Vagina (tissue), 2 donors: ENCODE measurements around the gene RNF224. TPM values are rescaled to one million over a fixed set of nuclear protein-coding genes. Genes with fewer than 3 reads are reported as not detected.
A peak's percentile ranks its signal among the peaks of the same experiment; 100 is the strongest.

Experiments used
- DNase-seq, 2 donors: peaks; one replicate each; pipeline ENCODE4 v3.0.0-alpha.2; 2017; ENCODE audit errors: extremely low spot score in 2 of 2
- H3K27ac ChIP-seq: fragments of 200-600 bp; sonication (generic); one replicate; pipeline ENCODE4 v1.5.1; 2019
- H3K27me3 ChIP-seq: fragments of 200-600 bp; sonication (generic); one replicate; pipeline ENCODE4 v1.5.1; 2019
- H3K36me3 ChIP-seq, 2 donors: fragments of 200-600 bp; sonication (generic); one replicate each; pipeline ENCODE4 v1.5.1; 2017 to 2019
- H3K4me1 ChIP-seq: fragments of 200-600 bp; sonication (generic); one replicate; pipeline ENCODE4 v1.5.1; 2019
- H3K4me3 ChIP-seq, 2 donors: fragments of 200-600 bp; sonication (generic); 1 replicate in 1 of 2; 2 replicates in 1 of 2; pipeline ENCODE4 v1.5.1; 2016 to 2019
- H3K9me3 ChIP-seq: fragments of 200-600 bp; sonication (generic); one replicate; pipeline ENCODE4 v1.5.1; 2019
- POLR2A ChIP-seq, 2 donors: fragments of 450-650 bp; IDR thresholded peaks; one replicate each; pipeline ENCODE4 v1.6.1; 2017; ENCODE audit warnings: antibody characterized with exemption in 2 of 2, mild to moderate bottlenecking in 2 of 2, moderate library complexity in 2 of 2
- POLR2AphosphoS5 ChIP-seq, 2 donors: sonication (generic); formaldehyde crosslinking; IDR thresholded peaks; one replicate each; pipeline ENCODE4 v1.9.0; 2017; ENCODE audit warnings: antibody characterized with exemption in 2 of 2, mild to moderate bottlenecking in 2 of 2, low read depth in 1 of 2; ENCODE audit not compliant: insufficient read depth in 1 of 2
- intact Hi-C: fragments of 100-400 bp; cut with DNase I; formaldehyde crosslinking; loops from one replicate; pipeline ENCODE4 v1.15.1; 2023
- total RNA-seq: library from RNA; depleted of rRNA; stranded (reverse); fragments of >200 nt; gene quantifications from one replicate; pipeline ENCODE4 v1.2.3, GENCODE V29; 2016
- TF ChIP-seq, protein P1 (sequence below), 3 experiments: fragments of 450-650 bp in 2 of 3; fragments of 200-600 bp in 1 of 3; sonication (generic) in 1 of 3; IDR thresholded peaks; one replicate each; pipeline ENCODE4 v1.5.1; 2017 to 2019; ENCODE audit warnings: antibody characterized with exemption in 3 of 3, mild to moderate bottlenecking in 2 of 3, moderate library complexity in 2 of 3

The RNF224 gene
- total RNA-seq, 1 donor from 2014 or later: 0.74 TPM

DNA sequence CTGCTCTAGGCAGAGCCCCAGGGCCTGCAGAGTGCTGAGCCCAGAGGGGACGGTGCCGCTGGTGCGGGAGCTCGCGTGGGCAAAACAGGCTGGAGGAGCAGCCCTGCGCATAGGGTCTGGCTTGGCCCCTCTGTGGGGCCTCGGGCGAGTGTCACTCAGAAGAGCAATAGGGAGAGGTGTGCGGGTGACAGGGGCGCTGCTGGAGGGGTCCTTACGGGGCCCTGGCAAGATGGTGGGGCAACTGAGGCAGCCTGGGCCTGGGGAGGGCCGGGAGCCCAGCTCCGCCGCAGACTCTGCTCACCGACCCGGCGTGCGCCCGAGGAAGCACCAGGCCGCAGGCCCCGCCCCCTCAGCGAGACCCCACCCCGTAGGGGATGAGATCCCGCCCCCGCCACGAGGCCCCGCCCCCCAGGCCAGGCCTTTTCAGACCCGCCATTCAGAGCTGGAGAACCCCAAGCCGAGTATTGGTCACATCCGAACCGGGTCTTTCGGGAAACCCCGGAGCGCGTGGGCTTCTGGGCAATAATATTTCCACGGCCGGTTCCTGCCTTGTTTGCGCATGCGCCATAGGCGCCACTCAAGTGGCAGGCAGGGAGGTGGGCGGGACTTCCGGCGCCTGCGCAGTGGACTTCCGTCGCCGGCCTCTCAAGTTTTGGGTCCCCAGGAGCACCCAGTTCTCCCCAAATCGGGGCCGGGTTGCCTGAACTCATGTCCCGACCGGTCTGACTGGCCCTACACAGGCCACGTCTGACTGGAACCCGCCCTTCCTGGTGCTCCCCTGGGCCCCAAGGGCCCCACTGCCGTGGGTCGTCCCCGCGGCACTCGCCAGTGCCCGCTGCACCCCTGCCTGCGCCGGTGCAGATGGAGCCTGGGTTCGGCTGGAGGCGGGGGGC is 4.0 kb upstream of the RNF224 start:
- H3K27me3 ChIP-seq: no peaks in the 10 kb centered on the region
- intact Hi-C loops: no loop called here
- H3K4me3 ChIP-seq: peak overlapping the region; percentile 65 to 86
- H3K9me3 ChIP-seq: no peaks in the 10 kb centered on the region
- H3K36me3 ChIP-seq: no peaks in the 10 kb centered on the region
- peak; percentile 99 for DNase-seq
- peak overlapping the region; percentile 77 for H3K27ac ChIP-seq
- TF ChIP-seq POLR2AphosphoS5 (IDR thresholded peaks at IDR 0.05; ENCODE audit: insufficient read depth in 1 of 2, low read depth in 1 of 2) (peak; percentile 78 to 99), POLR2A (IDR thresholded peaks at IDR 0.05) (no peak)
- H3K4me1 ChIP-seq: peaks cover 44% of the 10 kb centered on the region

DNA sequence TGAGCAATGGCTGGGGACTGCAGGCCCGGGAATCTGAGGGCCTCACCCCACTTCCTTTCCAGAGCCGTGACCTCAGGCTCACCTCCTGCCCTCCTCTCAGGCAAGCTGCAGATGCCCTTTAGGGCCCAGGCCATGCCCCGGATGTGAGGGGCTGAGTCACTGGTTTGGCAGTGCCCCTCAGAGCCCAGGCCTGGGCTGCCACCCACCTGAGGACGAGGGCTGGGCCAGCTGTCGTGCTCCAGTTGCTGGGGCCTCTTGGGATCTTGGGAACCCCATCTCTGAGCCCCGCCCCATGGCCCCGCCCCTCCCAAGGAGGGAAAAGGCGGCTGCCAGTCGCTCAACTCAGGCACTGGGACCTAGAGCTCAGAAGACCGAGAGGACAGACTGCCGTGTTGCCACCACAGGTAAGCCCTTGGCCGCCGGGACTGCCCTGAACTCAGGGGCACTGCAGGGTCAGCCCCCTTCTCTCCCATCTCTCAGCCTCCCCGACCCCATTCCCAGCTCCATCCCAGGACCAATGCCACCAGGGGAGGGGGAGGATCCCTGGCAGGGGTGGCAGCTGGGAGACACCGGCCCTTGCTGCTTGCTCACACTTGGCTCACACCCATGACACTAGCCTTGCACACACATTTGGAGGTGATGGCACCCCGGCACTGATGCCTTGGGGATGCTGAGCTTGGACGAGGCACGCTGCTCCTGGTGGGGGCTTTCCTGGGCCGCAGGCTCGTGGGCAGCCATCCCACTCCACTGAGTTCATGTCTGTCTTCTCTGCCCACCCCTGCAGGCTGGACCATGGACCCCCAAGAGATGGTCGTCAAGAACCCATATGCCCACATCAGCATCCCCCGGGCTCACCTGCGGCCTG is 2.2 kb upstream of the RNF224 start, which contains the start of gene CYSRT1:
Gene CYSRT1 (plus strand): TSS at position 345 of the 865 bp plus-strand sequence. CDS start 448 bp downstream, at position 793.
- H3K4me1 ChIP-seq: peaks cover 38% of the 10 kb centered on the region
- no peak for DNase-seq
- peak in 1 of 2 donors; percentile 37 for TF ChIP-seq POLR2AphosphoS5 (IDR thresholded peaks at IDR 0.05; ENCODE audit: insufficient read depth in 1 of 2, low read depth in 1 of 2)
- TF ChIP-seq POLR2A (IDR thresholded peaks at IDR 0.05): no peak
- H3K9me3 ChIP-seq: no peaks in the 10 kb centered on the region
- peak within 1 kb of the TSS; percentile 77 for H3K27ac ChIP-seq
- peak within 1 kb of the TSS; percentile 65 to 86 for H3K4me3 ChIP-seq
- intact Hi-C loops: loop anchor here (5.0 kb wide), 2 partner anchors 33 to 132 kb away; no protein-coding TSS in a partner anchor
- H3K36me3 ChIP-seq: no peaks in the 10 kb centered on the region
- no peaks in the 10 kb centered on the region for H3K27me3 ChIP-seq

GRCh38 chr9:137225699-137226331 is 1.5 kb upstream of the RNF224 start:
- no peaks in the 10 kb centered on the region for H3K27me3 ChIP-seq
- no peaks in the 10 kb centered on the region for H3K9me3 ChIP-seq
- no peak overlapping the region for H3K27ac ChIP-seq
- H3K4me3 ChIP-seq: peak overlapping the region in 1 of 2 donors; percentile 26
- H3K36me3 ChIP-seq: no peaks in the 10 kb centered on the region
- H3K4me1 ChIP-seq: peaks cover 38% of the 10 kb centered on the region
- intact Hi-C loops: loop anchor here (5.0 kb wide), 2 partner anchors 34 to 131 kb away; no protein-coding TSS in a partner anchor
- DNase-seq: no peak
- no peak for TF ChIP-seq POLR2AphosphoS5 (IDR thresholded peaks at IDR 0.05; ENCODE audit: insufficient read depth in 1 of 2, low read depth in 1 of 2)
- no peak for TF ChIP-seq POLR2A (IDR thresholded peaks at IDR 0.05)
- TF ChIP-seq, protein P1, sequence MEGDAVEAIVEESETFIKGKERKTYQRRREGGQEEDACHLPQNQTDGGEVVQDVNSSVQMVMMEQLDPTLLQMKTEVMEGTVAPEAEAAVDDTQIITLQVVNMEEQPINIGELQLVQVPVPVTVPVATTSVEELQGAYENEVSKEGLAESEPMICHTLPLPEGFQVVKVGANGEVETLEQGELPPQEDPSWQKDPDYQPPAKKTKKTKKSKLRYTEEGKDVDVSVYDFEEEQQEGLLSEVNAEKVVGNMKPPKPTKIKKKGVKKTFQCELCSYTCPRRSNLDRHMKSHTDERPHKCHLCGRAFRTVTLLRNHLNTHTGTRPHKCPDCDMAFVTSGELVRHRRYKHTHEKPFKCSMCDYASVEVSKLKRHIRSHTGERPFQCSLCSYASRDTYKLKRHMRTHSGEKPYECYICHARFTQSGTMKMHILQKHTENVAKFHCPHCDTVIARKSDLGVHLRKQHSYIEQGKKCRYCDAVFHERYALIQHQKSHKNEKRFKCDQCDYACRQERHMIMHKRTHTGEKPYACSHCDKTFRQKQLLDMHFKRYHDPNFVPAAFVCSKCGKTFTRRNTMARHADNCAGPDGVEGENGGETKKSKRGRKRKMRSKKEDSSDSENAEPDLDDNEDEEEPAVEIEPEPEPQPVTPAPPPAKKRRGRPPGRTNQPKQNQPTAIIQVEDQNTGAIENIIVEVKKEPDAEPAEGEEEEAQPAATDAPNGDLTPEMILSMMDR (IDR thresholded peaks at IDR 0.05): no peak

- Histone ChIP-seq H3K27me3 (no peaks in the 10 kb centered on the region), H3K4me1 (peaks cover 32% of the 10 kb centered on the region), H3K36me3 (no peaks in the 10 kb centered on the region), H3K27ac (no peak overlapping the region), H3K4me3 (peak overlapping the region in 1 of 2 donors; percentile 26), H3K9me3 (no peaks in the 10 kb centered on the region)
- TF ChIP-seq, protein P1 (IDR thresholded peaks at IDR 0.05): no peak
- TF ChIP-seq POLR2AphosphoS5 (IDR thresholded peaks at IDR 0.05; ENCODE audit: insufficient read depth in 1 of 2, low read depth in 1 of 2): peak in 1 of 2 donors; percentile 13
- no peak for DNase-seq
- intact Hi-C loops: loop anchor here (1.0 to 5.0 kb wide), 3 partner anchors 34 to 131 kb away; no protein-coding TSS in a partner anchor
These were observed 806 bp upstream of the RNF224 start for GRCh38 chr9:137226338-137227053.

DNA sequence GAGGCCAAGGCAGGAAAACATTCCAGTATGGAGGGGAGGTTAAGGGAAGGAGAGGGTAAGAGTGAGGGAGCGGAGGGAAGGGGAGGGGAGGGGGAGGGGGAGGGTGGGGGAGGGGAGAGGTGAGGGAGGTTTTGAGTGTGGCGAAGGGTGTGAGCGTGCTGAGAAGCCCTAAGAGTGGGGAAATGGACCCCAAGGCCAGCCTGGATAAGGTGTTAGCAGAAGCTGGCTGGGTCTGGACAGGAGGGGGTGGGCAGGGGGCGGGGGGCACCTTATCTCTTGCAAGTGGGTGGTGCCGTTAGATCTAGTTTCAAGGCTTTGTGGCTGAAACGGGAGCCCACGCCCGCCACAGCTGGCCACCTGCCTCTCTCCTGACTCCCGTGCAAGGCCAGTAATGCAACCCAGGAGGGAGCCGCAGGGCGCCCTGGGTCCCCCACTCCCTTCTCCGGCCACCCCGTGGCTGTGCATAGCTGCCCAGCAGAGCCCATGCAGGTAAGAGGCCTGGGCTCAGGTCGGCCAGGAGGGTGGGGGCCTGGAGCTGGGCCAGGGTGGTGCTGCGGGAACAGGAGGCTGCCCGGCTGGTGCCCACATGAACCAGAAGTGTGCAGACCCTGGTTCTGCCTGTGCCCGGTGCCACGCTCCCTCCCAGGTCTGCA is 677 bp downstream of the RNF224 start:
- peaks cover 22% of the 10 kb centered on the region for H3K4me1 ChIP-seq
- TF ChIP-seq POLR2AphosphoS5 (IDR thresholded peaks at IDR 0.05; ENCODE audit: insufficient read depth in 1 of 2, low read depth in 1 of 2) (no peak), POLR2A (IDR thresholded peaks at IDR 0.05) (no peak)
- TF ChIP-seq, protein P1 (IDR thresholded peaks at IDR 0.05): no peak

More for the DNA sequence above, 677 bp downstream of the RNF224 start:
- DNase-seq: no peak
- no peaks in the 10 kb centered on the region for H3K9me3 ChIP-seq
- H3K27me3 ChIP-seq: peaks cover 4% of the 10 kb centered on the region
- H3K27ac ChIP-seq: no peak overlapping the region
- H3K4me3 ChIP-seq: no peak overlapping the region
- intact Hi-C loops: loop anchor here (1.0 to 5.0 kb wide), 3 partner anchors 36 to 129 kb away; no protein-coding TSS in a partner anchor
- no peaks in the 10 kb centered on the region for H3K36me3 ChIP-seq
